Endothelial cell of umbilical vein (primary cell): Measurements from ENCODE around the gene RAB14. TPM values are rescaled to one million over a fixed set of nuclear protein-coding genes. Genes with fewer than 3 reads are reported as not detected.

ENCODE experiments used
- BruUV-seq: library from RNA; stranded (reverse); fragments of 400-500 nt; replicated peaks from 2 replicates; lab custom pipeline; 2021; lab: Mats Ljungman, UMichigan
- CTCF ChIA-PET: fragments of 300-600, 350-600 bp; sonication (Branson Sonifier 250); formaldehyde crosslinking; loops from one replicate; lab custom pipeline; 2021; ENCODE audit warnings: antibody characterized with exemption, inconsistent platforms; lab: Charles Lee
- POLR2A ChIA-PET: fragments of 300-600, 350-600 bp; sonication (Branson Sonifier 250); formaldehyde crosslinking; loops from one replicate; lab custom pipeline; 2021; ENCODE audit warnings: antibody characterized with exemption, inconsistent platforms; lab: Charles Lee
- DNase-seq: peaks from one replicate; pipeline ENCODE4 v3.0.0-alpha.2; 2011; ENCODE audit warnings: low read depth, low spot score
- FAIRE-seq: peaks from 2 replicates; lab custom pipeline; 2011; peaks lifted over from hg19 to GRCh38; lab: Jason Lieb, UNC
- H2AFZ ChIP-seq: 2 replicates; pipeline ENCODE4 v1.6.0; 2012; ENCODE audit warnings: low read depth, low read length, control low read depth, inconsistent platforms
- H3K27ac ChIP-seq: 2 replicates; pipeline ENCODE4 v1.5.1; 2011; ENCODE audit warnings: low read depth, mild to moderate bottlenecking, control low read depth, low read length, moderate library complexity; ENCODE audit not compliant: insufficient read depth
- H3K27me3 ChIP-seq, 2 experiments: 2 replicates each; pipeline versions ENCODE4 v1.6.0 to v1.6.1; 2011; ENCODE audit warnings: low read length in 2 of 2, mixed read lengths in 1 of 2; ENCODE audit not compliant: control insufficient read depth in 2 of 2, insufficient read depth in 2 of 2
- H3K36me3 ChIP-seq, 2 experiments: 2 replicates in 1 of 2; 3 replicates in 1 of 2; pipeline ENCODE4 v1.5.1; 2011; ENCODE audit warnings: low read length in 2 of 2, mild to moderate bottlenecking in 1 of 2, moderate library complexity in 1 of 2; ENCODE audit not compliant: control insufficient read depth in 2 of 2, insufficient read depth in 2 of 2; ENCODE audit errors: extremely low read depth in 1 of 2
- H3K4me1 ChIP-seq: 3 replicates; pipeline ENCODE4 v1.5.1; 2011; ENCODE audit warnings: mild to moderate bottlenecking, low read length; ENCODE audit not compliant: control insufficient read depth, insufficient read depth; ENCODE audit errors: extremely low read depth
- H3K4me2 ChIP-seq: 2 replicates; pipeline ENCODE4 v1.6.1; 2011; ENCODE audit warnings: low read length, control low read depth, mixed read lengths; ENCODE audit not compliant: insufficient read depth
- H3K4me3 ChIP-seq, 3 experiments: fragments of 200-600 bp in 1 of 3; sonication (generic), shearing (Covaris generic) in 1 of 3; replicated peaks in 1 of 3; 2 replicates each; pipeline ENCODE4 v1.5.1; 2011 to 2016; ENCODE audit warnings: control low read depth in 3 of 3, low read length in 3 of 3, mild to moderate bottlenecking in 2 of 3, inconsistent platforms in 1 of 3, low read depth in 1 of 3, moderate library complexity in 1 of 3; ENCODE audit not compliant: insufficient read depth in 1 of 3
- H3K79me2 ChIP-seq: 2 replicates; pipeline ENCODE4 v1.6.0; 2012; ENCODE audit warnings: low read length, inconsistent platforms; ENCODE audit not compliant: control insufficient read depth, insufficient read depth
- H3K9ac ChIP-seq: replicated peaks from 2 replicates; pipeline ENCODE3; 2011; ENCODE audit warnings: low read length, control low read depth; ENCODE audit not compliant: insufficient read depth; ENCODE audit errors: extremely low read depth
- H3K9me1 ChIP-seq: replicated peaks from 3 replicates; pipeline ENCODE4 v1.6.0; 2011; ENCODE audit warnings: mild to moderate bottlenecking, low read length; ENCODE audit not compliant: control insufficient read depth, insufficient read depth; ENCODE audit errors: extremely low read depth
- H3K9me3 ChIP-seq: replicated peaks from 2 replicates; pipeline ENCODE4 v1.5.1; 2012; ENCODE audit warnings: low read length, inconsistent platforms; ENCODE audit not compliant: control insufficient read depth, insufficient read depth
- H4K20me1 ChIP-seq: replicated peaks from 2 replicates; pipeline ENCODE3; 2011; ENCODE audit warnings: mild to moderate bottlenecking, low read length; ENCODE audit not compliant: control insufficient read depth, insufficient read depth; ENCODE audit errors: extremely low read depth
- CTCF ChIP-seq, 2 donors: IDR thresholded peaks; 1 replicate in 1 of 2; 2 replicates in 1 of 2; pipeline ENCODE4 v1.5.1; 2011; ENCODE audit warnings: low read length in 2 of 2, mild to moderate bottlenecking in 2 of 2, moderate library complexity in 2 of 2, control low read depth in 1 of 2, inconsistent platforms in 1 of 2, low read depth in 1 of 2; ENCODE audit not compliant: insufficient read depth in 1 of 2; ENCODE audit errors: extremely low read depth in 1 of 2
- EZH2 ChIP-seq: IDR thresholded peaks from 2 replicates; pipeline ENCODE4 v1.6.1; 2012; ENCODE audit warnings: borderline replicate concordance, low read depth, mild to moderate bottlenecking, moderate library complexity, low read length, inconsistent platforms; ENCODE audit not compliant: severe bottlenecking
- FOS ChIP-seq: IDR thresholded peaks from 2 replicates; pipeline ENCODE4 v1.6.1; 2011; ENCODE audit warnings: mild to moderate bottlenecking, low read length, moderate library complexity, borderline replicate concordance; ENCODE audit not compliant: insufficient read depth
- GATA2 ChIP-seq: IDR thresholded peaks from 2 replicates; pipeline ENCODE4 v1.7.0; 2011; ENCODE audit warnings: low read depth, mild to moderate bottlenecking, moderate library complexity, mixed read lengths, low read length; ENCODE audit not compliant: insufficient read length, insufficient read depth
- JUN ChIP-seq: IDR thresholded peaks from 2 replicates; pipeline ENCODE4 v1.6.1; 2011; ENCODE audit warnings: borderline replicate concordance, low read depth; ENCODE audit not compliant: insufficient read length, insufficient read depth
- MAX ChIP-seq: IDR thresholded peaks from 2 replicates; pipeline ENCODE4 v1.6.1; 2011; ENCODE audit not compliant: insufficient read depth, insufficient read length
- MYC ChIP-seq: IDR thresholded peaks from one replicate; pipeline ENCODE4 v1.6.1; 2011; ENCODE audit warnings: mild to moderate bottlenecking, low read depth, low read length
- POLR2A ChIP-seq: IDR thresholded peaks from 2 replicates; pipeline ENCODE4 v1.6.1; 2012; ENCODE audit warnings: low read depth, mild to moderate bottlenecking, control low read depth, low read length
- POLR2AphosphoS5 ChIP-seq: IDR thresholded peaks from 2 replicates; pipeline ENCODE4 v1.6.1; 2012; ENCODE audit warnings: low read depth, mild to moderate bottlenecking, control low read depth, low read length, moderate library complexity; ENCODE audit not compliant: insufficient read depth
- dilution Hi-C: fragments of 300-500 bp; cut with MboI; formaldehyde crosslinking; loops from one replicate; pipeline ENCODE4 v1.15.0; 2019; ENCODE audit warnings: low sequenced_read_pairs; ENCODE audit not compliant: extremely low pct_ligation_motif_present
- intact Hi-C: fragments of 100-400 bp; cut with micrococcal nuclease; formaldehyde crosslinking; loops from one replicate; pipeline ENCODE4 v1.10.0; 2022
- polyA plus RNA-seq, 4 experiments: library from polyadenylated mRNA; depleted of rRNA in 3 of 4; stranded (reverse) in 3 of 4; unstranded in 1 of 4; fragments of >200 nt; gene quantifications; 2 replicates each; pipeline versions ENCODE4 v1.2.1 to v1.2.3, GENCODE V29; 2011 to 2012; ENCODE audit warnings: missing spikeins in 1 of 4
- total RNA-seq: library from RNA; stranded (reverse); gene quantifications from 2 replicates; pipeline ENCODE4 v1.2.3, GENCODE V29; 2021

The RAB14 gene
- total and polyA plus RNA-seq, 2 donors (not counting 3 experiments of a cell fraction or from before 2014, with no cell fraction given), result 18.9 to 79.3 TPM

GRCh38 chr9:121192518-121192917 lies 9.2 kb downstream of the RAB14 start:
- Histone ChIP-seq H3K9me3 (no peaks in the 10 kb centered on the region), H3K27ac (no peak overlapping the region), H3K36me3 (peaks cover 0 to 4% of the 10 kb centered on the region in 2 experiments), H3K27me3 (no peaks in the 10 kb centered on the region), H2AFZ (no peak overlapping the region), H4K20me1 (peaks cover 44% of the 10 kb centered on the region), H3K9me1 (peaks cover 5% of the 10 kb centered on the region), H3K4me2 (no peak overlapping the region), H3K79me2 (peaks cover 98% of the 10 kb centered on the region), H3K4me3 (no peak overlapping the region), H3K9ac (no peak overlapping the region), H3K4me1 (peaks cover 22% of the 10 kb centered on the region)
- intact Hi-C loops (no loop called here), dilution Hi-C loops (no loop called here)
- CTCF ChIA-PET, result no interaction called here
- POLR2A ChIA-PET, result interaction anchor here (0.5 kb wide), 1 partner anchor 546 kb away, joined by 4 read pairs; no protein-coding TSS in a partner anchor
- TF ChIP-seq POLR2A, result no peak
- no peak for TF ChIP-seq MAX
- no peak for TF ChIP-seq CTCF (IDR thresholded peaks at IDR 0.05; ENCODE audit: extremely low read depth in 1 of 2, insufficient read depth in 1 of 2, low read depth in 1 of 2, low read length in 2 of 2)
- no peak for TF ChIP-seq POLR2AphosphoS5
- TF ChIP-seq MYC, result no peak
- no peak for TF ChIP-seq JUN
- TF ChIP-seq EZH2, result no peak
- TF ChIP-seq FOS, result no peak
- no peak for TF ChIP-seq GATA2
- no TSS peak for BruUV-seq
- no peak for FAIRE-seq
- no peak for DNase-seq
